Stimulated activated CD8-positive, alpha-beta memory T cell treated with anti-CD3 and anti-CD28 coated beads, Interleukin-4, amount 100 ng/mL, for 1 hour (primary cell): ENCODE measurements around the gene ZNF618.

Experiments
- DNase-seq, 2 donors: peaks; one replicate each; pipeline ENCODE4 v3.0.0-alpha.2; 2020; ENCODE audit warnings: low read depth in 2 of 2, low spot score in 1 of 2

The ZNF618 gene, protein sequence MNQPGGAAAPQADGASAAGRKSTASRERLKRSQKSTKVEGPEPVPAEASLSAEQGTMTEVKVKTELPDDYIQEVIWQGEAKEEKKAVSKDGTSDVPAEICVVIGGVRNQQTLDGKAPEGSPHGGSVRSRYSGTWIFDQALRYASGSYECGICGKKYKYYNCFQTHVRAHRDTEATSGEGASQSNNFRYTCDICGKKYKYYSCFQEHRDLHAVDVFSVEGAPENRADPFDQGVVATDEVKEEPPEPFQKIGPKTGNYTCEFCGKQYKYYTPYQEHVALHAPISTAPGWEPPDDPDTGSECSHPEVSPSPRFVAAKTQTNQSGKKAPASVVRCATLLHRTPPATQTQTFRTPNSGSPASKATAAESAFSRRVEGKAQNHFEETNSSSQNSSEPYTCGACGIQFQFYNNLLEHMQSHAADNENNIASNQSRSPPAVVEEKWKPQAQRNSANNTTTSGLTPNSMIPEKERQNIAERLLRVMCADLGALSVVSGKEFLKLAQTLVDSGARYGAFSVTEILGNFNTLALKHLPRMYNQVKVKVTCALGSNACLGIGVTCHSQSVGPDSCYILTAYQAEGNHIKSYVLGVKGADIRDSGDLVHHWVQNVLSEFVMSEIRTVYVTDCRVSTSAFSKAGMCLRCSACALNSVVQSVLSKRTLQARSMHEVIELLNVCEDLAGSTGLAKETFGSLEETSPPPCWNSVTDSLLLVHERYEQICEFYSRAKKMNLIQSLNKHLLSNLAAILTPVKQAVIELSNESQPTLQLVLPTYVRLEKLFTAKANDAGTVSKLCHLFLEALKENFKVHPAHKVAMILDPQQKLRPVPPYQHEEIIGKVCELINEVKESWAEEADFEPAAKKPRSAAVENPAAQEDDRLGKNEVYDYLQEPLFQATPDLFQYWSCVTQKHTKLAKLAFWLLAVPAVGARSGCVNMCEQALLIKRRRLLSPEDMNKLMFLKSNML

DNA sequence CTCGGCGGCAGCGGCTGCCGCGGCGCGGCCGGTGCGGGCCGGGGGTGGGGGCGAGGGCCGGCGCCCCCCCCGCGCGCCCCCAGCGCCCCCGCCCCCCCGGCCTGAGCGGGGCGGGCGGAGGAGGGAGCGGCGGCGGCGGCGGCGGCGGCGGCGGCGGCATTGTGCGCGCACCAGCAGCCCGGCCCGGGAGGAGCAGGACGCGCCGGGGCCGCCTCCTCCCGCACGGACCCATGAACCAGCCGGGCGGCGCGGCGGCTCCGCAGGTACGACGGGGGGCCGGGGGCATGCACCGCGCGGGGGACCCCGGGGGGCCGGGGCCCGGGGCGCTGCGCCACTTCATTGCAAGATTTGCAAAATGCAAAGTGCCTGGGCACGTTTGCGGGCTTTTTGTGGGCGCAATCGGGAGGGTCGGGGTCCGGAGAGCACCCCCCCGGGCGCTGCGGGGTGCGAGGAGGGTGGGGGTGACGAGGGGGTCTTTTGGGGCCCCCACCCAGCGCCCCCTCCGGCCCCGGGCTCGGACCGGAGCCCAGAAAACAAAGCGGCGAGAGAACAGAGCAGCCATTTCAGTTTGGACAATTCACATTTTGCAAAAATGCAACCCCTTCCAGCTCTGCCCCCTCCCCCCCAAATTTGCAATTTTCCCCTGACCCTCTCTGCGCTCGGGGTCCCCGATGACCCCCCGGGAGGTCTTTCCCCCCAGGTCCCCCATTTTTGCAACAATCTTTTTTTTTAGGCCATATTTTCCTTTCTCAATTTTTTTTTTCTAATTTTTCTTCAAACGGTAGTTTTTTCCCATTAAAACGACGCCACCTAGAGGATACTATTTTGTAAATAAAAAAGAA is at the start of gene ZNF618:
TSS of gene ZNF618 (plus strand) at position 159 of the 842 bp plus-strand sequence. CDS start at position 231, 72 bp downstream.
- DNase-seq = no peak

DNA sequence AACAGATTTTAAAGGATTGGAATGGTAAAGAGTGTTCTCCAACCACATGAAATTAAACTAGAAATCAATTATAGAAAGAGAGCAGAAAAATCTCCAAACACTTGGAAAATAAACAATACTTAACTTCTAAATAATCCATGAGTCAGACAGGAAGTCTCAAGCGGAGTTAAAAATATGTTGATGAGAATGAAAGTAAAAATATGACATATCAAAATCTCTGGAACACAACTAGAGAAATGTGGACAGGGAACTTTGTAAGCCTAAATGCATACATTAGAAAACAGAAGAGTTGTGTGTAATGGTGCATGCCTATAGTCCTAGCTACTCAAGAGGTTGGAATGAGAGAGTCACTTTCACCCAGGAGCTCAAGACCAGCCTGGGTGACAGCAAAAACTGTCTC is 47.9 kb upstream of the ZNF618 start:
- DNase-seq = no peak

DNA sequence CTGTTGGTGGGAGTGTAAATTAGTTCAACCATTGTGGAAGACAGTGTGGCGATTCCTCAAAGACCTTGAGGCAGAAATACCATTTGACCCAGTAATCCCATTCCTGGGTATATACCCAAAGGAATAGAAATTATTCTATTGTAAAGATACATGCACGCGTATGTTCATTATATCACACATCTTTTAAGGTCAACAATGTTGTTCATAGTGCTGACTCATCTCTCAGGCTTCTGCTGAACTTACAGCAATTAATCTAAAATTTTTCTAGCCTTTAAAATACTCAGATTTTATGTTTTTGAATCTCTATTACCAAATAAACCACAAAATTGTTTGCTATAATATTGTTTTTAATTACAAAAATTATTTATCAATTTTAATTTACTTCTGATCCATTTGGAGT is 38.8 kb upstream of the ZNF618 start:
- no peak for DNase-seq

DNA sequence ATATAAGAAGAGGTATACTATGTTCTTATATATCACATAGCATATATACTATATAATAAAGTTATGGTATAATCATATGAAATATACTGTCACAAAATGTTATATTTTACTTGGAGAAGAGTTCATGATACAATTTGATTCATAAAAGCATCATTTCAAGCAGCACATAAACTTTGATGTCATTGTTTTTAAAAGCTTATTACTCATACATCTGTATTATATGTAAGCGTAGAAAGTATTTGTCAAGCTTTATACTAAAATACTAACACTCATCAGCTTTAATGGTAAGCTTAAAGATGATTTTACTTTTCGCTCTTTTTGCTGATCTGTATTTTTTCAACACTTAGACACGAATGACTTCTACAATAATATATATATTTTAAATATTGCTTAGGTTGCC is 34.0 kb upstream of the ZNF618 start:
- DNase-seq = no peak

DNA sequence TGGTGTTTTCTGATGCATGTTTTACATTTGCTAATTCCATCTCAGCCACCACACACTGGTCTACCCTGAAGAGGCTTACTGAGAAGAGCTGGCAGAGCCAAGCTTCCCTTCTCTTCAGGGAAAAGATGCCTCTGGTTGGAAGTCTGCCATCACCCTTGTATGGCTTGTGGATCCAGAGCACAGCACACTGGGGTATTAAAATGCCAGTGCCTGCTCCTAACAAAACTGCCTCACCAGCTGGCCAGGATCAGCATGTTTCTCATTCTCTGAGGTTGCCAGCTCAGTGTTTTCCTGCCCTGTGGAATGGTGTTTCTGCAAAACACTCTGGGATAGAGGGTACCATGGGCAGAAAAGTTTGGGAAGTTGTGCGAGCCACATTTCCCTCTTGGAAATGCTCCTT is 31.6 kb upstream of the ZNF618 start:
- no peak for DNase-seq

DNA sequence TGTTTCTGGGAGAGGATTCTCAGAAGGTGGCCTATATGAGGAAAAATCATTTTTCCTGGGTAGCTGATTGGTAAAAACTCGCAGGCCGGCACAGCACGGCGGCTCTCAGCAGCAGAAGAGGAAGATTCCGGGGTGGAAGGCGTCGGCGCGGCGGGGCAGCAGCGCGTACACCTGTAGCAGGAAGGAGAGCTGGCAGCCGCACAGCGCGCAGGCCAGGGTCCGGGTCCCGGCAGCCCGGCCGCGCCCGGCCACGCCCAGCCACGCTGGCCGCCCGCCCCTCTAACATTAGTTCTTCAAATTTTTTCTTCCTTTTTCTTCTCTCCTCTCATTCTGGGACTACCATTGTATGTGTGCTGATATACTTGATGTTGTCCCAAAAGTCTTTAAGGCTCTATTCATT is 24.8 kb upstream of the ZNF618 start:
- DNase-seq = no peak

DNA sequence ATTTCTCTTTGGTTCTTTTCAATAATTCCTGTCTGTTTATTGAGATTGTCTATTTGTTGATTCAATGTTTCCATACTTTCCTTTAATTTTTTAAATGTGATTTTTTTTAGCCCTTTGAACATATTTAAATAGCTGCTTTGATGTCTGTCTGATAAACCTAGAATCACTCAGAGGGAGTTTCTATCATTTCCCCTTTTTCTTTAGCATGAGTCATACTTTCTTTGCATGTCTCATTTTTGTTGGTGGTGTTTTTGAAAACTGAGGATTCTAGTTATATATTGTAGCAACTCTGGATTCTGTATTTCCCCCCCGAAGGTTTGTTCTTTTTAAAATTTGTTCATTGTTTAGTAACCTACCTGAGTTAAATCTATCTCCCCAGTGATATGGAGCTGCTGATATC is 24.2 kb upstream of the ZNF618 start:
- no peak for DNase-seq

DNA sequence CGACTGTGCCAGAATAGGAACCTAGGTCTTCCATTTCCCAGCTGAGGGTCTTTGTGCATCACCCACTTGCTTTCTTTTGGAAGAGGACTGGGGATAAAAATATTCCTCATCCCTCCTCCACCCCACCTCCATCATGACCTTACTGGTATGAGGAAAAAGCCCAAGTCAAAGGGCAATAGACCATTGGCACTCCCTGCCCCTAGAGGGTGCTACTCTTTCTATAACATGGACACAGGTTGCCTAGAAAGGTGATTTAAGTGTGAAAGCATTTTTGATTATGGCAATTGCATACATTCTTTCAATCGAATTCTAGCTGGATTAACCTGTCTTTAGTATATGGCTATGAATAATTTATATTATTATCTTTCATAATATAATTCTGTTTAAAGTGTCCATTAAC is 22.8 kb upstream of the ZNF618 start:
- DNase-seq = no peak

DNA sequence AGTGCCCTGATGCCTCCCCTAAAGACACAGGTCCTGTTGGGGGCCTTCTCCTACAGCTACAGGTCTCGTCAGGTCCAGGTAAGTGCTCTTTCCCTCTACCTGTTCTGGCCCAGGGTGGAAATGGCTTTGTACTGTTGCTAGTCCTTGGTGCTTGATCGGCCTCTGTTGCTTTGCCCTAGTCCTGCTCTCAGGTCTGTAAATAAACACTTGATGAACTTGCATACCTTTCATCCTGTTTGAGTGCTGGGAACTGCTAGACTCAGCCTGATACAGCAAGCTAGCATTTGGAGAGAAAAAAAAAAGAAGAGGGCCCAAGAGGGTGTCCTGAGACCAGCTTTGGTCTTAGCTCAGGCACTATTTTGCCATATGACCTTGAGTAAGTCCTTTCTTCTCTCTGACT is 21.8 kb upstream of the ZNF618 start:
- no peak for DNase-seq

DNA sequence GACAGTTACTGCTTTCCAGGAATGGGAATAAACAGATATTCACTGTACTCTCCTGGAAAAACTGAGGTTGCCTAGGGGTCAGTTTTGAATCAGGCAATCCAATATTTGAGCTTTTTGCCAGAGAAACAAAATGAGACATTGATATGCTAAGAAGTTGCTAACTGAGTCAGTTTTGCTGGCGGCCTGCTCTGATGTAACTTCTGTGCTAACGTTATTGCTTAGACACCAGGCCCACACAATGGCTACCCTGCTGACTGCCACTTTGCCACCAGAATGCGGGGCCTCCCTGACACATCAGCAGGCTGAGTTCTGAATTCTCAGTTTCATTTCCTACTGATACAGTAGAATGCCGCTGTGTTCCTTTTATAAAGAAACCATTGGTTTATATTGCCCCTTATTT is 18.2 kb upstream of the ZNF618 start:
- DNase-seq = no peak

DNA sequence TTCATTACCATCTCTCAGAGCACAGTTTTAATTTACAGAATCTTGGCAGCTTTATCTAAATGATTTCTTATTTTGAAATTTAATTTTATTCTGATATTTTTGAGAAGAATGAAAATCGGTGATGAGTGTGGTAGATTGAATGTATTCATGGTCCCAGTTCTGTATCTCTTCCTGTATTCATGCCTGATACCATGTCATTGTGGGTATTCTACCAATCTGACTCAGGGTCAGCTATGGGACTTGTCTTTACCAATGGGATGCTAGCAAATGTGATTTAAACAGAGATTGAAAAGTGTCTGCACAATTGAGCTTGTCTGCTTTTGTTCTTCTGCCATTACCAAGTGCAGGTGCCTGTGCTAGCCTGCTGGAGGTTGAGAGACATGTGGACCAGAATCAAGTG is 17.8 kb upstream of the ZNF618 start:
- no peak for DNase-seq

DNA sequence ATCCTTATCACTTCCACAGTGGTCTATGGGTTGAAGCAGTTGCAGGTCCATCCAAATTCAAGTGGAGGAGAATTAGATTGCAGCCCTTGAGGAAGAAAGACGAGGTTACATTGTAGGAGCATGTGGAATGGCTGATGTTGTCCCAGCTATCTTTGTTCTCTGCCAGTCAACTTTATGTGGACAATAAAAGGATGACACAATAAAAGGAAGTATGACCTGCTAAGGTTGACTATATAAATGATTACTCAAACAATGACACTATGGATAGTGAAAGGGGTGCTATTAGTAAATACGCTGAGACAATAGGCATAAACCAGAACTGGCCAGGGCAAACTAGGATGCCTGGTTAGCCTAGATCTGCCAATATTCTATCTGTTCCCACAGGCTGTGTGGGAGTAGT is 12.8 kb upstream of the ZNF618 start:
- DNase-seq = no peak

DNA sequence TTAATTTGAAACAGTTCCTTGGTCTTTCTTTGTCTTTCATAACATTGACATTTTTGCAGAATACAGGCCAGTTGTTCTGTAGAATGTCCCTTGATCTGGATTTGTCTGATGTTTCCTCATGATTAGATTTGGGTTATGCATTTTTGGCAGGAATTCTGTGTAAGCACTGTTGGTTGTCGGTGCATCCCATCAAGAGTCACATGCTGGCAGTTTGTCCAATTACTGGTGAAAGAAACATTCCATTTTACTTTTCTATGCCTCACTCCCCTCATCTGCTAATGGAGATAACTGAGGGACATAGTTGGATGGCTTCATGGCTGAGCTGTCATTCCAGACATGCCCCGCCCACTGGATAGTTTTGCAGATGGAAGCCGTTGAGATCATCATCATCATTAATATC is 7.6 kb upstream of the ZNF618 start:
- no peak for DNase-seq

DNA sequence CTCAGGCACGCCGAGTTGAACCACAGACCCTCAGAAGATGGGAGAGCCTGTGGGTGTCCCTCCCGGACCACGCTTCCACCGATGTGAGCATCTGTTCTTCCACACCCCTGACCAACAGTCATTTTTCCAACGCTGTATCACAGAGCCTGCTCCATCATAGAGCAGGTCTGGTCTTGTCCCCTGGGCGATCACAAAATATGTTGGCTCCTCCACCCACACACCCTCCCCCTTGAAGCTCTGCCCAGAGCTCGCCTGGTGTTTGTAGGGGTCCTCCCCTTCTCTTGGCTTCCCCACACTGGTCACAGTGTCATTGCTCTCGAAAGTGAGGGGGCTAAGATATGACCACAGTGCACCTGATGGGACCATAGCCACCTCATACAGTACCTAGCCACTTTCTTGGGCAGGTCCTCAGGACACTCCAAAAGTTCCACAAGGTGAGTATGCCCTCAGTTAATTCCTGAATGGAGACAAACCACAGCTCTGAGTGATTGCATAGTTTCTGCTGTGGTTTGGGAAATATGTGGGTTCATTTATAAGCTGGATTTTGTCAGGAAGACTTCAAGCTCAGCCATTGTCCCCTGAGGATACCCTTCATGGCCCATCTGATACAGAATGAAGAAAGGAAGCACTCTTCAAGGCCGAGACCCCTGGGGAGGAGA is 3.5 kb upstream of the ZNF618 start:
- no peak for DNase-seq

DNA sequence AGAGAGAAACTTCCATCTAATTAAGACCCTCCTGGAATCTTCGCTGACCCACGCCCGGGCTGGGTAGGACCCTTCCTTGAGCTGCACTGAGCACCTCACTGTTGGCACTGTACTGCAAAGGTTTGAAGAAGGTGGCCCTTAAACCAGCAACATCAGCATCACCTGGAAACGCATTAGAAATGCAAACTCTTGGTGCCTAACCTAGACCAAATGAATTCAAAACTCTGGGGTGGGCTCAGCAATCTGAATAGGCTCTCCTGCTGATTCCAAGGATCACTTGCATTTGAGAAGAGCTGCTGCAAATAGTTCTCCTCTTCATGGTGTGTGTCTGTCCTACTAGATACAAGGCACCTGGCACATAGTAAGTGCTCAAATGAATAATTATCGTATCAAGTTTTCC is 2.7 kb upstream of the ZNF618 start:
- no peak for DNase-seq

DNA sequence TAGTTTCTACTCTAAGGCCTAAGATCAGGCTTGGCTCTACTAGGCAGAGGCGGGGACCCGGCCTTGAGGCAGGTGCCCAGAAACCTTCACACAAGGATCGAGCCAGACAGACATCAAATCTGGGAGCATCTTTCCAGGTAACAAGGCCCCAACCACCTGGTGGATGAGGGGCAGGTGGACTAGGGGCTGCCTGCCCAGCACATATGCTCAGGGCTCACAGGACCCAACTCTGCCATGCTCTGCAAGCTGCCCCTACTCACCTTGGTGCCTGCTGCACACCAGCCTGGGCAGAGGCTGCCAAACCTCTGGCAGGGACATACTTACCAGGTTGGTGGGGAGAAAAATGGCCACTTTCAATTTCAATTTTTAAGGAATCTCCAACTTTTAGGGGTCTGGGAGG is 2.2 kb upstream of the ZNF618 start:
- no peak for DNase-seq

DNA sequence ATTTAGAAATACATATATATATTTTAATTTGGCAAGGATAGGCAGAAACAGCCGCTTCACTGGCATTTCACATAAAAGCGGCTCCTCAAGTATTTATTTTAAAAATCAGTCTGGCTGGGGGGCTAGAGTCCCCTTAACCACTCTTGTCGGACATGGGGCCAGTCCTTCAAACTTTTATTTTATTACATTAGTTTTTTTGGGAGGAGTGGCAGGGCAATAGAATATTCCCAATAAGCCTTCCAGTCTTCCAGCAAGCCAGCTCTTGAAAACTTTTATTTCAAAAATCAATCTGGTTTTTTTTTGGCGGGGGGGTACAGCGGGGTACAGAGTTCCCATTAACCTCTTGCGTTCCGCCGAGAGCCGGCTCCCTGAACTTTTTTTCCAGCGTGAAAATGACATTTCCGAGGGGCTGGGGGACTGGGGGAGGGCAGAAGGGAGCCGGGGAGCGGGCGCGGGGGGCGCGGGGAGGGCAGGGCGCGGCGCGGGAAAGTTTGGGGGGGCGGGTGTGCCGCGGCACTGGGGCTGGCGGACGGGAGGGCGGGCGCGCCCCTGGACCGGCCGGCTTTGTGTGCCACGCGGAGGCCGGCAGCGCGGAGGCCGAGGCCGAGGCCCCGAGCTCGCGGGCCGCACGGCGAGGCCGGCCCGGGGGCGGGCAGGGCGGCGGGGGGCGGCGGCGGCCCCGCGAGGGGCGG is 504 bp upstream of the ZNF618 start:
- no peak for DNase-seq

DNA sequence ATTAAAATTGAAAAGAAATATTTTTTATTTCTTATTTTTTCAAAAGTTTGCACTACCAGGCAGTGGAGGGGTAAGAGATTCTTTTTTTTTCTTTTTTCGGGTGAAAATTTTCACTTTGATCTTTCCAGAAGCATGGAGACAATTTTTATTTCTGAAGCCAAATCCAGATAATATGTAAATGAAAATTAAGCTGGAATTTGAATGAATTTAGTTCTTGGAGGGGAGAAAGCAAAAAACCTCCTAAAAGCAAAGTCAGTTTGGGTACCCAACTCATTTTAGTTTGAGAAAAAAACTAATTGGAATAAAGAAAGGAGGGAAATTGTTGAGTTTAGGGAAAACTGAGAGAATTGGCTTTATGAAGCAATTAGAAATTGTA is 872 bp downstream of the ZNF618 start:
- DNase-seq = no peak

DNA sequence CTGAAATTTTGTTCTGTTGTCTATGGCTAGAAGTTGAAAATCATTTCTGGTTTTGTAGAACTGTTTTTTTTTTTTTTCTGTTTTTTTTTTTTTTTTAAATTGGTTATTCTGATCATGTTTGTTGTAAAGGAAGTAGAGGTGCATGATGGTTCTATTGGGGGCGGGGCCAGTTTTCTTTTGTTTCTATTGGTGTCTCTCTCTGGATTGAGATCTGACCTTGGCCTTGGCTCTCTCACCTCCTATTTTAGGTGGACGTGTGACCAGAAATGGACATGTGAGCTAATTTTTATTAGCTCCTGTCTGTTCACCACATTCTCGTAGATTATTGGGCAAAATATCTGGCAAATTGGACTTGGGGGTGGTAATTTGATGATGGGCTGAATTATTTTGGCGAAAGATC is 3.2 kb downstream of the ZNF618 start:
- DNase-seq = no peak

DNA sequence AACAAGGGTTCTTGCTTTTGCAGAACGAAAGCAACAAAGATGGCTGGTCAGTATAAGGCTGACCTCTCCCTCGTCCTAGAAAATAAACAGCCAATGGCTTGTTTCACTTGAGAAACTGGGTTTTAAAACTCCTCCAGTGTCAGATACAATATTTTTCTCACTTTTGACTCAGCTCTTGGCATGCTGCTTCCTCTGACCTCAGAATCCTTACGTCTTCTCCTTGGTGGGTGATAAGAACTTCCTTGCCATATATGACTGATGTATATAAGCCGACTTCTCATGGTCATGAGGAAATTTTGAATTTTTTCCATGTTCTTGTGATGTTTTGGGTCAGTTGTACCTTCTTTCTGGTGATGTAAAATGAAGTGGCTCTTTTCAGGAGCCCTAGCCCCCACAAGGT is 3.8 kb downstream of the ZNF618 start:
- DNase-seq = no peak
